Measurements from ENCODE around the gene ATP5F1A.

DNA sequence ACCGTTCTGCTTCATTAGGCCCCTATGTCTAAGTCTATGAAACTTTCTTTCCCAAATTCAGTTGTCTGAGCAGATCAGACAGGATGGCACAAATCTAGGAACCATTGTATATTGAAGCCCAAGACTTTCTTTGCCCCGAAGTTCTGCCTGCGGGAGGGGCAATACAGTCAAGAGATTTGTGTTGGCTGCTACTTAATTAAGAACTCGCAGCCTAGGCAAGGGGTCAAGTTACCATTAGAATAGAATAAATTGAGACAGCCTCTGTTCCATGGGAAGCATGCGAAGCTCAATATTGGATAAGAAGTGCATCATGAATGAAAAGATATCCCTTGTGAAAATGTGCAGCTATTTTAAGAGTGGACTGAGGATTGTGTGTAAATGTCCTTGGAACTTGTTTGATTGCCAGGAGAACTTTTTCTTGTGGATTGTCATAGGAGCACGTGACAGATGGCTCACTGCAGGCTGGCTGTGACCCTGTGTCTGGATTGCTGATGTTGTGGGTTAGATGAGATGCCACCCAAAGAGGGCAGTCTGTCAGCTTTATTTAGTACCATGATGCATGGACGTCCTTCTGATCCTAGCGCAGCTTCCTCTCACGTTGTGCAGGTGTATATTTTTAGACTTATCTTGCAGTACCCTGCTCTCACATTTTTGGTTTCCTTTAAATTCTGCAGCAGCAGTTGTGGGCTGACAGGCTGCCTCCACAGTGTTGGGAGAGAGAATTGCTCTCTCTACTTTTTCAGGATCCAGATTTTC lies 37.0 kb upstream of the ATP5F1A start:
- TF ChIP-seq CEBPB (IDR thresholded peaks at IDR 0.05; ENCODE audit: low read depth, low read length) (no peak), POLR2A (IDR thresholded peaks at IDR 0.05; ENCODE audit: low read depth, low read length) (no peak), CTCF (conservative IDR thresholded peaks at IDR 0.05; ENCODE audit: low read depth, low read length) (no peak), USF2 (IDR thresholded peaks at IDR 0.05; ENCODE audit: low read depth, low read length) (no peak), NFE2L2 (IDR thresholded peaks at IDR 0.05; ENCODE audit: low read depth, low read length) (no peak), MXI1 (IDR thresholded peaks at IDR 0.05; ENCODE audit: borderline replicate concordance, low read depth, low read length) (no peak), MAZ (IDR thresholded peaks at IDR 0.05; ENCODE audit: borderline replicate concordance, low read depth, low read length) (no peak), RCOR1 (IDR thresholded peaks at IDR 0.05; ENCODE audit: insufficient replicate concordance, low read length) (no peak), RAD21 (IDR thresholded peaks at IDR 0.05; ENCODE audit: low read length) (no peak)
- TF ChIP-seq, protein P1, sequence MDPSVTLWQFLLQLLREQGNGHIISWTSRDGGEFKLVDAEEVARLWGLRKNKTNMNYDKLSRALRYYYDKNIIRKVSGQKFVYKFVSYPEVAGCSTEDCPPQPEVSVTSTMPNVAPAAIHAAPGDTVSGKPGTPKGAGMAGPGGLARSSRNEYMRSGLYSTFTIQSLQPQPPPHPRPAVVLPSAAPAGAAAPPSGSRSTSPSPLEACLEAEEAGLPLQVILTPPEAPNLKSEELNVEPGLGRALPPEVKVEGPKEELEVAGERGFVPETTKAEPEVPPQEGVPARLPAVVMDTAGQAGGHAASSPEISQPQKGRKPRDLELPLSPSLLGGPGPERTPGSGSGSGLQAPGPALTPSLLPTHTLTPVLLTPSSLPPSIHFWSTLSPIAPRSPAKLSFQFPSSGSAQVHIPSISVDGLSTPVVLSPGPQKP (IDR thresholded peaks at IDR 0.05; ENCODE audit: borderline replicate concordance, low read depth, low read length) = no peak

All from IMR-90 (cell line).